ENCODE measurements around the gene CDH23. TPM values are rescaled to one million over a fixed set of nuclear protein-coding genes. Genes with fewer than 3 reads are reported as not detected.

Gene CDH23
- total RNA-seq, 1 experiment from 2014 or later: 0.06 TPM

GRCh38 chr10:71637305-71637704 is 240.6 kb downstream of the CDH23 start:
- DNase-seq (ENCODE audit: low read depth): no peak

GRCh38 chr10:71638064-71638821 is 241.5 kb downstream of the CDH23 start:
- no peak for DNase-seq (ENCODE audit: low read depth)

- no peak for DNase-seq (ENCODE audit: low read depth)
Measured at GRCh38 chr10:71638822-71639719, 242.4 kb downstream of the CDH23 start.

GRCh38 chr10:71640607-71641006 is 243.9 kb downstream of the CDH23 start:
- no peak for DNase-seq (ENCODE audit: low read depth)

GRCh38 chr10:71641449-71641848 is 244.7 kb downstream of the CDH23 start:
- DNase-seq (ENCODE audit: low read depth): no peak

- DNase-seq (ENCODE audit: low read depth): no peak
Measured at GRCh38 chr10:71641986-71642385, 245.3 kb downstream of the CDH23 start.

GRCh38 chr10:71643904-71644303 is 247.2 kb downstream of the CDH23 start:
- DNase-seq (ENCODE audit: low read depth): no peak

GRCh38 chr10:71644307-71645180 is 247.8 kb downstream of the CDH23 start:
- no peak for DNase-seq (ENCODE audit: low read depth)

GRCh38 chr10:71645185-71645584 is 248.5 kb downstream of the CDH23 start:
- DNase-seq (ENCODE audit: low read depth): no peak

- no peak for DNase-seq (ENCODE audit: low read depth)
Measured at GRCh38 chr10:71646037-71646436, 249.3 kb downstream of the CDH23 start.

GRCh38 chr10:71646592-71647292 is 250.0 kb downstream of the CDH23 start:
- no peak for DNase-seq (ENCODE audit: low read depth)

GRCh38 chr10:71647526-71648253 is 251.0 kb downstream of the CDH23 start:
- DNase-seq (ENCODE audit: low read depth): no peak

- DNase-seq (ENCODE audit: low read depth): no peak
Measured at GRCh38 chr10:71648254-71648932, 251.7 kb downstream of the CDH23 start.

- DNase-seq (ENCODE audit: low read depth): no peak
Measured at GRCh38 chr10:71648933-71649320, 252.2 kb downstream of the CDH23 start.

GRCh38 chr10:71649631-71650030 is 252.9 kb downstream of the CDH23 start:
- DNase-seq (ENCODE audit: low read depth): no peak

GRCh38 chr10:71650397-71650796 is 253.7 kb downstream of the CDH23 start:
- DNase-seq (ENCODE audit: low read depth): no peak

- DNase-seq (ENCODE audit: low read depth): no peak
Measured at GRCh38 chr10:71651428-71651827, 254.7 kb downstream of the CDH23 start.

- DNase-seq (ENCODE audit: low read depth): no peak
Measured at GRCh38 chr10:71651928-71652327, 255.2 kb downstream of the CDH23 start.

GRCh38 chr10:71653044-71653443 is 256.3 kb downstream of the CDH23 start:
- no peak for DNase-seq (ENCODE audit: low read depth)

GRCh38 chr10:71656220-71656619 is 259.5 kb downstream of the CDH23 start:
- no peak for DNase-seq (ENCODE audit: low read depth)
